SK-N-SH (cell line): ENCODE results near the gene ANKS4B. TPM values are rescaled to one million over a fixed set of nuclear protein-coding genes. Genes with fewer than 3 reads are reported as not detected.

Source experiments
- CTCF ChIA-PET: fragments of 300-600, 350-600 bp; formaldehyde crosslinking; extraction: SDS; loops from one replicate; lab custom pipeline; 2021; lab: Yijun Ruan, JAX
- POLR2A ChIA-PET: fragments of 350-600 bp; sonication (Branson Sonifier 250); formaldehyde crosslinking; extraction: SDS; loops from one replicate; lab custom pipeline; 2020; ENCODE audit warnings: antibody characterized with exemption, inconsistent platforms; lab: Yijun Ruan, JAX
- DNase-seq: peaks from one replicate; pipeline ENCODE4 v3.0.0; 2012
- H2AFZ ChIP-seq: fragments of 200-600 bp; sonication (generic); 2 replicates; pipeline ENCODE4 v1.8.1; 2016; ENCODE audit warnings: antibody characterized with exemption, mild to moderate bottlenecking, low read depth
- H3F3A ChIP-seq: fragments of 200-600 bp; sonication (generic); replicated peaks from 2 replicates; pipeline ENCODE3; 2016; ENCODE audit warnings: antibody characterized with exemption, mild to moderate bottlenecking; ENCODE audit not compliant: insufficient read depth
- H3K27ac ChIP-seq, 2 experiments: fragments of 200-500 bp in 1 of 2; fragments of 200-600 bp in 1 of 2; sonication (Bioruptor generic) in 1 of 2; sonication (generic), shearing (Covaris generic) in 1 of 2; 2 replicates each; pipeline versions ENCODE4 v1.5.1 to v1.6.1; 2014 to 2016; ENCODE audit warnings: low read depth in 2 of 2, inconsistent platforms in 1 of 2, low read length in 1 of 2, mild to moderate bottlenecking in 1 of 2, mixed read lengths in 1 of 2
- H3K27me3 ChIP-seq: fragments of 200-600 bp; sonication (generic), shearing (Covaris generic); 2 replicates; pipeline ENCODE4 v1.6.1; 2016; ENCODE audit warnings: mixed run types; ENCODE audit not compliant: insufficient read depth
- H3K36me3 ChIP-seq, 2 experiments: fragments of 200-500 bp in 1 of 2; fragments of 200-600 bp in 1 of 2; sonication (Bioruptor generic) in 1 of 2; sonication (generic) in 1 of 2; replicated peaks in 1 of 2; 2 replicates each; pipeline versions ENCODE3 to v1.5.1; 2014 to 2016; ENCODE audit warnings: low read length in 1 of 2, mild to moderate bottlenecking in 1 of 2; ENCODE audit not compliant: insufficient read depth in 2 of 2, control insufficient read depth in 1 of 2
- H3K4me1 ChIP-seq, 2 experiments: fragments of 200-500 bp in 1 of 2; fragments of 200-600 bp in 1 of 2; sonication (Bioruptor generic) in 1 of 2; sonication (generic), shearing (Covaris generic) in 1 of 2; 2 replicates each; pipeline versions ENCODE4 v1.5.1 to v1.6.1; 2014 to 2016; ENCODE audit warnings: low read depth in 1 of 2, low read length in 1 of 2, mixed run types in 1 of 2; ENCODE audit not compliant: insufficient read depth in 2 of 2, control insufficient read depth in 1 of 2
- H3K4me2 ChIP-seq: fragments of 200-600 bp; sonication (generic), shearing (Covaris generic); 2 replicates; pipeline ENCODE4 v1.6.1; 2017; ENCODE audit warnings: mixed run types
- H3K4me3 ChIP-seq, 2 experiments: fragments of 200-500 bp in 1 of 2; fragments of 200-600 bp in 1 of 2; sonication (Bioruptor generic) in 1 of 2; sonication (generic), shearing (Covaris generic) in 1 of 2; 2 replicates each; pipeline versions ENCODE4 v1.5.1 to v1.8.1; 2014 to 2016; ENCODE audit warnings: low read depth in 2 of 2, inconsistent platforms in 1 of 2, low read length in 1 of 2, mild to moderate bottlenecking in 1 of 2, mixed read lengths in 1 of 2, moderate library complexity in 1 of 2
- H3K79me2 ChIP-seq: fragments of 200-600 bp; sonication (generic); 2 replicates; pipeline ENCODE4 v1.8.1; 2017; ENCODE audit warnings: mild to moderate bottlenecking; ENCODE audit not compliant: insufficient read depth
- H3K9ac ChIP-seq: fragments of 200-600 bp; sonication (generic); 2 replicates; pipeline ENCODE4 v1.6.1; 2017; ENCODE audit warnings: mixed run types
- H3K9me2 ChIP-seq: fragments of 200-600 bp; sonication (generic); 2 replicates; pipeline ENCODE4 v1.6.1; 2017; ENCODE audit warnings: mixed run types
- H3K9me3 ChIP-seq: fragments of 200-600 bp; sonication (generic); 2 replicates; pipeline ENCODE4 v1.6.1; 2017; ENCODE audit warnings: mixed run types, mild to moderate bottlenecking, moderate library complexity
- H4K20me1 ChIP-seq: fragments of 200-600 bp; sonication (generic); 2 replicates; pipeline ENCODE4 v1.6.1; 2017; ENCODE audit warnings: mild to moderate bottlenecking, mixed run types; ENCODE audit not compliant: insufficient read depth
- FOSL2 ChIP-seq: IDR thresholded peaks from 2 replicates; pipeline ENCODE4 v1.4.0; 2012; ENCODE audit warnings: low read depth, mild to moderate bottlenecking, moderate library complexity, borderline replicate concordance
- MEF2A ChIP-seq: IDR thresholded peaks from 2 replicates; pipeline ENCODE4 v1.4.0; 2012; ENCODE audit warnings: low read depth, borderline replicate concordance
- MXI1 ChIP-seq: IDR thresholded peaks from 2 replicates; pipeline ENCODE4 v1.6.1; 2012; ENCODE audit warnings: mild to moderate bottlenecking, low read depth, low read length, improper control_type of control experiment
- NRF1 ChIP-seq: IDR thresholded peaks from 2 replicates; pipeline ENCODE4 v1.6.1; 2012; ENCODE audit warnings: low read depth, mild to moderate bottlenecking, low read length
- RCOR1 ChIP-seq: fragments of 150-350 bp; IDR thresholded peaks from 2 replicates; pipeline ENCODE4 v1.6.1; 2017; ENCODE audit warnings: antibody characterized with exemption, low read length
- RXRA ChIP-seq: IDR thresholded peaks from 2 replicates; pipeline ENCODE4 v1.4.0; 2012; ENCODE audit warnings: low read depth, mild to moderate bottlenecking, borderline replicate concordance
- TCF12 ChIP-seq: IDR thresholded peaks from 2 replicates; pipeline ENCODE4 v1.4.0; 2012
- YY1 ChIP-seq: IDR thresholded peaks from 2 replicates; pipeline ENCODE4 v1.4.0; 2012; ENCODE audit warnings: low read depth, mild to moderate bottlenecking
- WGBS: methylation state at CpG from one replicate; pipeline ENCODE4 v1.1.6; 2017; ENCODE audit warnings: low lambda C conversion rate; 5-methylcytosine and 5-hydroxymethylcytosine counted together
- polyA plus RNA-seq, 3 experiments: library from polyadenylated mRNA; depleted of rRNA; stranded (reverse); fragments of >200 nt; gene quantifications; 2 replicates each; pipeline ENCODE4 v1.2.3, GENCODE V29; 2012
- TF ChIP-seq, protein P1 (sequence below): IDR thresholded peaks from 2 replicates; pipeline ENCODE4 v1.6.1; 2012; ENCODE audit warnings: mild to moderate bottlenecking, low read depth, low read length, moderate library complexity

The ANKS4B gene
- polyA plus RNA-seq, 1 of the 3 experiments (the other 2 are of a cell fraction): not detected

DNA sequence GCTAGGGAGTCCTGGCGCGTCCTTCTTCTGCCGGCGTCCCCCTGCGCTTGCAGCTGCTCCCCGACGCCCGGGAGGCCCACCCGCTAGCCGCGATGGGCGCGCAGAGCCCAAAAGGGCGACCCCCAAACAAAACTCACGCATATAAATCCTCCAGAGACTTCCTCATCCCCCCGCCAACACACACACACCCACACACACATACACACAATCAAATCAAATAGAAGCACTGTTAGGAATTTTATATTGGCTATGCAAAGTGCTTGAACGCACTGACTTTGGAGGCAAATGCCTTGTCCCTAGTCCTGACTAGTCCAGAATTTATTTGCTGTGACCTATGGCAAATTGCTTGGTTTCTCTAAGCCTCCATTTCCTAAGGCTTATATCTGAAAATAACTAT is 68.4 kb downstream of the ANKS4B start:
- Histone ChIP-seq H3K36me3 (no peaks in the 10 kb centered on the region), H3K79me2 (no peaks in the 10 kb centered on the region)
- TF ChIP-seq TCF12 (no peak), RXRA (no peak), NRF1 (0 out of 2 replicates have a peak, but pooled peaks have one; percentile 5), RCOR1 (no peak), MXI1 (no peak)
- TF ChIP-seq, protein P1, sequence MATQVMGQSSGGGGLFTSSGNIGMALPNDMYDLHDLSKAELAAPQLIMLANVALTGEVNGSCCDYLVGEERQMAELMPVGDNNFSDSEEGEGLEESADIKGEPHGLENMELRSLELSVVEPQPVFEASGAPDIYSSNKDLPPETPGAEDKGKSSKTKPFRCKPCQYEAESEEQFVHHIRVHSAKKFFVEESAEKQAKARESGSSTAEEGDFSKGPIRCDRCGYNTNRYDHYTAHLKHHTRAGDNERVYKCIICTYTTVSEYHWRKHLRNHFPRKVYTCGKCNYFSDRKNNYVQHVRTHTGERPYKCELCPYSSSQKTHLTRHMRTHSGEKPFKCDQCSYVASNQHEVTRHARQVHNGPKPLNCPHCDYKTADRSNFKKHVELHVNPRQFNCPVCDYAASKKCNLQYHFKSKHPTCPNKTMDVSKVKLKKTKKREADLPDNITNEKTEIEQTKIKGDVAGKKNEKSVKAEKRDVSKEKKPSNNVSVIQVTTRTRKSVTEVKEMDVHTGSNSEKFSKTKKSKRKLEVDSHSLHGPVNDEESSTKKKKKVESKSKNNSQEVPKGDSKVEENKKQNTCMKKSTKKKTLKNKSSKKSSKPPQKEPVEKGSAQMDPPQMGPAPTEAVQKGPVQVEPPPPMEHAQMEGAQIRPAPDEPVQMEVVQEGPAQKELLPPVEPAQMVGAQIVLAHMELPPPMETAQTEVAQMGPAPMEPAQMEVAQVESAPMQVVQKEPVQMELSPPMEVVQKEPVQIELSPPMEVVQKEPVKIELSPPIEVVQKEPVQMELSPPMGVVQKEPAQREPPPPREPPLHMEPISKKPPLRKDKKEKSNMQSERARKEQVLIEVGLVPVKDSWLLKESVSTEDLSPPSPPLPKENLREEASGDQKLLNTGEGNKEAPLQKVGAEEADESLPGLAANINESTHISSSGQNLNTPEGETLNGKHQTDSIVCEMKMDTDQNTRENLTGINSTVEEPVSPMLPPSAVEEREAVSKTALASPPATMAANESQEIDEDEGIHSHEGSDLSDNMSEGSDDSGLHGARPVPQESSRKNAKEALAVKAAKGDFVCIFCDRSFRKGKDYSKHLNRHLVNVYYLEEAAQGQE: no peak
- TF ChIP-seq, all 33 proteins: peak for 1
- peak overlapping the region; percentile 99 for H2AFZ ChIP-seq
- no peaks in the 10 kb centered on the region for H3K9me3 ChIP-seq
- H3K9ac ChIP-seq: peak overlapping the region; percentile 71; the same call in 1 of the 2 replicates
- no peaks in the 10 kb centered on the region for H3K27me3 ChIP-seq
- POLR2A ChIA-PET: no interaction called here
- H3K27ac ChIP-seq: peak overlapping the region in 1 of 2 experiments; percentile 66; a peak in 1 of 4 replicates
- H3K4me1 ChIP-seq: peaks cover 0 to 4% of the 10 kb centered on the region in 2 experiments; a peak in 1 of 4 replicates
- H3K4me3 ChIP-seq: peak overlapping the region; percentile 71 to 93
- peak overlapping the region; percentile 100 for H3K4me2 ChIP-seq
- no peaks in the 10 kb centered on the region for H3F3A ChIP-seq
- CTCF ChIA-PET: interaction anchor here (1.3 to 6.8 kb wide), 8 partner anchors 11 to 1019 kb away, joined by 4 to 169 read pairs (median 17); partner anchors contain the start of genes CRYM and LDAF1
- H3K9me2 ChIP-seq: no peaks in the 10 kb centered on the region
- H4K20me1 ChIP-seq: no peaks in the 10 kb centered on the region
- WGBS: 14% methylated on average over 4 of the region's 17 CpGs
- DNase-seq: no peak

GRCh38 chr16:21302454-21302853 is 69.0 kb downstream of the ANKS4B start:
- Histone ChIP-seq H3K9me2 (no peaks in the 10 kb centered on the region), H3K4me1 (peaks cover 0 to 4% of the 10 kb centered on the region in 2 experiments; a peak in 1 of 4 replicates), H4K20me1 (no peaks in the 10 kb centered on the region), H3K36me3 (no peaks in the 10 kb centered on the region), H3K27ac (no peak overlapping the region), H3K27me3 (no peaks in the 10 kb centered on the region), H3K9me3 (no peaks in the 10 kb centered on the region), H3K79me2 (no peaks in the 10 kb centered on the region), H2AFZ (peak overlapping the region; percentile 99), H3K9ac (peak overlapping the region; percentile 71; the same call in 1 of the 2 replicates), H3K4me2 (peak overlapping the region; percentile 100; the same call in 1 of the 2 replicates), H3F3A (no peaks in the 10 kb centered on the region), H3K4me3 (no peak overlapping the region; a peak in 1 of 4 replicates)
- CTCF ChIA-PET: interaction anchor here (1.2 to 6.8 kb wide), 5 partner anchors 11 to 1018 kb away, joined by 3 to 169 read pairs (median 71); partner anchors contain the start of genes CRYM and LDAF1
- POLR2A ChIA-PET: no interaction called here
- whole genome bisulfite sequencing: 96% methylated on average over 3 of the region's 3 CpGs
- TF ChIP-seq FOSL2 (no peak), TCF12 (no peak), MEF2A (no peak), YY1 (no peak)
- DNase-seq: no peak
